Kidney (tissue), 14 donors: ENCODE data around the gene TTPAL. TPM values are rescaled to one million over a fixed set of nuclear protein-coding genes. Genes with fewer than 3 reads are reported as not detected.

Experiments used
- DNase-seq, 5 donors: peaks; one replicate each; pipeline ENCODE4 v3.0.0-alpha.2; 2013 to 2020
- FAIRE-seq: peaks from 2 replicates; lab custom pipeline; 2012; peaks lifted over from hg19 to GRCh38; lab: Jason Lieb, UNC
- H3K27ac ChIP-seq, 2 donors: one replicate each; pipeline ENCODE4 v1.7.0; 2013; ENCODE audit warnings: low read depth in 2 of 2, low read length in 2 of 2, inconsistent platforms in 1 of 2
- H3K27me3 ChIP-seq: one replicate; pipeline ENCODE4 v1.7.1; 2013; ENCODE audit warnings: low read length, inconsistent platforms; ENCODE audit not compliant: control insufficient read depth, insufficient read depth
- H3K36me3 ChIP-seq, 3 donors: one replicate each; pipeline versions ENCODE4 v1.7.0 to v1.7.1; 2013; ENCODE audit warnings: low read length in 3 of 3, control low read depth in 1 of 3, inconsistent platforms in 1 of 3; ENCODE audit not compliant: insufficient read depth in 3 of 3, control insufficient read depth in 2 of 3
- H3K4me1 ChIP-seq, 3 donors: one replicate each; pipeline versions ENCODE4 v1.7.0 to v1.7.1; 2013; ENCODE audit warnings: low read length in 3 of 3, inconsistent platforms in 1 of 3, low read depth in 1 of 3; ENCODE audit not compliant: control insufficient read depth in 2 of 3, insufficient read depth in 2 of 3
- H3K4me3 ChIP-seq, 3 donors: one replicate each; pipeline versions ENCODE4 v1.7.0 to v1.8.1; 2013; ENCODE audit warnings: low read length in 3 of 3, control low read depth in 1 of 3, inconsistent platforms in 1 of 3
- H3K9ac ChIP-seq, 3 donors: one replicate each; pipeline versions ENCODE4 v1.7.0 to v1.7.1; 2013; ENCODE audit warnings: low read length in 3 of 3, control low read depth in 1 of 3, inconsistent platforms in 1 of 3
- H3K9me3 ChIP-seq, 3 donors: one replicate each; pipeline versions ENCODE4 v1.7.0 to v1.7.1; 2013; ENCODE audit warnings: low read length in 3 of 3, control low read depth in 1 of 3, inconsistent platforms in 1 of 3; ENCODE audit not compliant: control insufficient read depth in 2 of 3, insufficient read depth in 1 of 3
- CTCF ChIP-seq: IDR thresholded peaks from 3 replicates; pipeline ENCODE4 v1.5.1; 2012; ENCODE audit warnings: mild to moderate bottlenecking, moderate library complexity, borderline replicate concordance; ENCODE audit not compliant: insufficient read depth; ENCODE audit errors: extremely low read depth
- intact Hi-C: fragments of 100-400 bp; cut with DNase I; formaldehyde crosslinking; loops from one replicate; pipeline ENCODE4 v1.11.1; 2022
- polyA plus RNA-seq: library from polyadenylated mRNA; stranded (reverse); fragments of 350-450 nt; fragmentation: Illumina TruSeq; extraction: RNeasy Lipid Tissue Mini Kit (QIAGEN cat#74804); gene quantifications from one replicate; pipeline ENCODE4 v1.2.3, GENCODE V29; 2014; ENCODE audit warnings: low read depth, low replicate concordance; ENCODE audit not compliant: insufficient read depth
- total RNA-seq: library from RNA; stranded (reverse); fragmentation: NEBNext Ultra II Directional; extraction: Animal tissue kit (Norgen Biotek cat#: 25700); gene quantifications from one replicate; pipeline ENCODE4 v1.2.1, GENCODE V29; 2021
- donor health status: control.
- donor health status: control.
- donor health status: control.
- donor health status: control.
- donor health status: control.
- donor health status: DM: yes; HTN: yes; CAD: no.
- donor health status: Normal renal cell carcinoma (clear cell type).

The TTPAL gene
- total and polyA plus RNA-seq, 2 donors from 2014 or later, result 3.5 to 13.5 TPM

DNA sequence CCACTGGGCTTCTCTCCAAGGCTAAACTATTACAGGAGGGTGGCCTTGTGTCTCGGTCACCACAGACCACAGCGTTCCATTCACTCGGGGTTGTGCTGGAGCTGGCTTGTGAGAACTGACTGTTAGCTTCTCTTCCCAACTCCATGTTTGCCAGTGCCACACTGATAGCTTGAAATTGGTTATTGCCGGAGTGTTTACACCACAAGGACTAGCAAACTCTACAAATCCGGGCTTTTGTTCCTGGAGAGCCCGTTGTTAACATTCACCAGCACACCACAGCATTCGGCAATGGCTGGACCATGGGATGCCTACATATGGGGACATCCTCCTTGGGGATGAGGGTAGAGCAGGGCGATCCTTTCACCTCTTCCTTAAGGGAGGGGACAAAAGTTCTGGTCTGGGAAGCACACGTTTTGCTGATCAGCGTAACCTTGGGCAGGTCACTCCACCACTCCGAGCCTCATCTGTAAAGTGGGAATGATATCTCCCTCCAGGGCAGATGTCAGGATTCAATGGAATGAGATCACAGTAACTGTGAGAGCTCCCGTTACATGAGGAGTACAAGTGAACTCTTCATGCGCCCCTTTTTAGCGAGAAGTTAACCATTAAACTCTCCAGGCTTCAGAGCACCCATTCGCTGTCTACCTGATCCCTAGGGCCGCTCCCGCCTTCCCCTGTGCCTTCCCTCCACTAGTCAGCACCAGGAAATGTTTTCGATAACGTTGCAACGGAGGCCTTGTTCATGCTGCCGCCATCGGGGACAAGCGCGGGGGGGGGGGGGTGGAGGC, 41.7 kb upstream of the TTPAL start:
- peak overlapping the region; percentile 30 to 51 for H3K27ac ChIP-seq
- H3K4me1 ChIP-seq, result peaks cover 0 to 5% (median 0%) of the 10 kb centered on the region in 3 donors
- DNase-seq (peak in 3 of 5 donors; percentile 30 to 68 (median 55)), FAIRE-seq (no peak)
- H3K9me3 ChIP-seq, result no peaks in the 10 kb centered on the region
- intact Hi-C loops, result no loop called here
- no peak overlapping the region for H3K4me3 ChIP-seq
- no peaks in the 10 kb centered on the region for H3K27me3 ChIP-seq
- no peaks in the 10 kb centered on the region for H3K36me3 ChIP-seq
- TF ChIP-seq CTCF, result no peak
- no peak overlapping the region for H3K9ac ChIP-seq

GRCh38 chr20:44435630-44436335, 39.9 kb upstream of the TTPAL start:
- intact Hi-C loops, result no loop called here
- Histone ChIP-seq H3K27me3 (no peaks in the 10 kb centered on the region), H3K9me3 (no peaks in the 10 kb centered on the region), H3K27ac (no peak overlapping the region), H3K9ac (no peak overlapping the region), H3K4me3 (no peak overlapping the region), H3K4me1 (peaks cover 0 to 5% (median 0%) of the 10 kb centered on the region in 3 donors), H3K36me3 (no peaks in the 10 kb centered on the region)
- DNase-seq, result no peak
- FAIRE-seq, result no peak
- no peak for TF ChIP-seq CTCF

GRCh38 chr20:44436393-44436792, 39.3 kb upstream of the TTPAL start:
- FAIRE-seq (no peak), DNase-seq (no peak)
- intact Hi-C loops, result no loop called here
- H3K9ac ChIP-seq, result no peak overlapping the region
- no peaks in the 10 kb centered on the region for H3K27me3 ChIP-seq
- H3K36me3 ChIP-seq, result no peaks in the 10 kb centered on the region
- no peaks in the 10 kb centered on the region for H3K9me3 ChIP-seq
- H3K4me1 ChIP-seq, result peaks cover 0 to 5% (median 0%) of the 10 kb centered on the region in 3 donors
- H3K4me3 ChIP-seq, result no peak overlapping the region
- TF ChIP-seq CTCF, result no peak
- no peak overlapping the region for H3K27ac ChIP-seq
